ENCODE results near the gene PRKCE.
A peak's percentile ranks its signal among the peaks of the same experiment; 100 is the strongest.

The PRKCE gene

GRCh38 chr2:45938649-45939511, 287.4 kb downstream of the PRKCE start:
- H3K36me3 ChIP-seq (ENCODE audit: control insufficient read depth, insufficient read depth, low read length): no peaks in the 10 kb centered on the region
- H4K8ac ChIP-seq (ENCODE audit: low read depth, low read length): no peak overlapping the region
- no peak overlapping the region for H2BK5ac ChIP-seq (ENCODE audit: low read length)
- WGBS (ENCODE audit: extremely low coverage, insufficient coverage, low lambda C conversion rate): no CpG with 5 or more reads among the region's 13 CpGs
- H3K4me2 ChIP-seq (ENCODE audit: low read length): no peak overlapping the region
- H3K56ac ChIP-seq (ENCODE audit: low read length): peak overlapping the region; percentile 27
- H3K4me3 ChIP-seq (ENCODE audit: low read length): no peak overlapping the region
- H3K9ac ChIP-seq (ENCODE audit: low read length): no peak overlapping the region
- H3K4ac ChIP-seq (ENCODE audit: low read depth, low read length): no peak overlapping the region
- no peak overlapping the region for H3K27ac ChIP-seq (ENCODE audit: low read depth, low read length)
- no peak overlapping the region for H2AK5ac ChIP-seq (ENCODE audit: low read length)
- no peak overlapping the region for H2BK120ac ChIP-seq (ENCODE audit: low read depth, low read length)
- no peaks in the 10 kb centered on the region for H3K79me1 ChIP-seq (ENCODE audit: low read length)
- no peaks in the 10 kb centered on the region for H3K79me2 ChIP-seq (ENCODE audit: control insufficient read depth, insufficient read depth, low read length)
- H3K18ac ChIP-seq (ENCODE audit: low read length): no peak overlapping the region
- peak; percentile 88 for DNase-seq
- H4K5ac ChIP-seq (ENCODE audit: low read length): no peak overlapping the region
- no peaks in the 10 kb centered on the region for H3K27me3 ChIP-seq (ENCODE audit: insufficient read depth, low read length, poor library complexity)
- no peaks in the 10 kb centered on the region for H3K4me1 ChIP-seq (ENCODE audit: control insufficient read depth, low read depth, low read length)
- no peak overlapping the region for H2BK15ac ChIP-seq (replicated peaks; ENCODE audit: low read depth)
- no peak overlapping the region for H3K23ac ChIP-seq (ENCODE audit: low read length)

- Histone ChIP-seq H3K4me3 (ENCODE audit: low read length) (no peak overlapping the region), H3K36me3 (ENCODE audit: control insufficient read depth, insufficient read depth, low read length) (no peaks in the 10 kb centered on the region), H3K4ac (ENCODE audit: low read depth, low read length) (no peak overlapping the region), H2AK5ac (ENCODE audit: low read length) (no peak overlapping the region), H4K8ac (ENCODE audit: low read depth, low read length) (no peak overlapping the region), H3K56ac (ENCODE audit: low read length) (no peak overlapping the region), H4K5ac (ENCODE audit: low read length) (no peak overlapping the region), H3K18ac (ENCODE audit: low read length) (no peak overlapping the region), H3K23ac (ENCODE audit: low read length) (no peak overlapping the region), H3K27me3 (ENCODE audit: insufficient read depth, low read length, poor library complexity) (no peaks in the 10 kb centered on the region), H3K79me1 (ENCODE audit: low read length) (no peaks in the 10 kb centered on the region), H2BK5ac (ENCODE audit: low read length) (no peak overlapping the region), H3K79me2 (ENCODE audit: control insufficient read depth, insufficient read depth, low read length) (no peaks in the 10 kb centered on the region), H3K4me1 (ENCODE audit: control insufficient read depth, low read depth, low read length) (no peaks in the 10 kb centered on the region), H2BK120ac (ENCODE audit: low read depth, low read length) (no peak overlapping the region), H3K27ac (ENCODE audit: low read depth, low read length) (no peak overlapping the region), H2BK15ac (replicated peaks; ENCODE audit: low read depth) (no peak overlapping the region), H3K9ac (ENCODE audit: low read length) (no peak overlapping the region), H3K4me2 (ENCODE audit: low read length) (no peak overlapping the region)
- no peak for DNase-seq
- WGBS (ENCODE audit: extremely low coverage, insufficient coverage, low lambda C conversion rate): no CpG with 5 or more reads among the region's 6 CpGs
Measured at GRCh38 chr2:45941531-45942236, 290.2 kb downstream of the PRKCE start.

GRCh38 chr2:45942237-45942738, 290.8 kb downstream of the PRKCE start:
- Histone ChIP-seq H3K4me1 (ENCODE audit: control insufficient read depth, low read depth, low read length) (no peaks in the 10 kb centered on the region), H3K36me3 (ENCODE audit: control insufficient read depth, insufficient read depth, low read length) (no peaks in the 10 kb centered on the region), H3K4me2 (ENCODE audit: low read length) (no peak overlapping the region), H3K27ac (ENCODE audit: low read depth, low read length) (no peak overlapping the region), H3K79me2 (ENCODE audit: control insufficient read depth, insufficient read depth, low read length) (no peaks in the 10 kb centered on the region), H3K4me3 (ENCODE audit: low read length) (no peak overlapping the region), H3K18ac (ENCODE audit: low read length) (no peak overlapping the region), H4K5ac (ENCODE audit: low read length) (no peak overlapping the region), H2BK5ac (ENCODE audit: low read length) (no peak overlapping the region), H3K23ac (ENCODE audit: low read length) (no peak overlapping the region), H3K4ac (ENCODE audit: low read depth, low read length) (no peak overlapping the region), H2BK15ac (replicated peaks; ENCODE audit: low read depth) (no peak overlapping the region), H4K8ac (ENCODE audit: low read depth, low read length) (no peak overlapping the region), H3K9ac (ENCODE audit: low read length) (no peak overlapping the region), H3K27me3 (ENCODE audit: insufficient read depth, low read length, poor library complexity) (no peaks in the 10 kb centered on the region), H2AK5ac (ENCODE audit: low read length) (no peak overlapping the region), H2BK120ac (ENCODE audit: low read depth, low read length) (no peak overlapping the region), H3K56ac (ENCODE audit: low read length) (no peak overlapping the region), H3K79me1 (ENCODE audit: low read length) (no peaks in the 10 kb centered on the region)
- no peak for DNase-seq
- WGBS (ENCODE audit: extremely low coverage, insufficient coverage, low lambda C conversion rate): no CpG with 5 or more reads among the region's 9 CpGs

GRCh38 chr2:45943219-45944044, 292.0 kb downstream of the PRKCE start:
- no CpG with 5 or more reads among the region's 14 CpGs for WGBS (ENCODE audit: extremely low coverage, insufficient coverage, low lambda C conversion rate)

GRCh38 chr2:45944074-45944473, 292.6 kb downstream of the PRKCE start:
- H3K79me1 ChIP-seq (ENCODE audit: low read length): no peaks in the 10 kb centered on the region
- H3K4me1 ChIP-seq (ENCODE audit: control insufficient read depth, low read depth, low read length): no peaks in the 10 kb centered on the region
- no peak overlapping the region for H2BK15ac ChIP-seq (replicated peaks; ENCODE audit: low read depth)
- H3K4me2 ChIP-seq (ENCODE audit: low read length): no peak overlapping the region
- H3K36me3 ChIP-seq (ENCODE audit: control insufficient read depth, insufficient read depth, low read length): no peaks in the 10 kb centered on the region
- no peak overlapping the region for H2AK5ac ChIP-seq (ENCODE audit: low read length)
- no peaks in the 10 kb centered on the region for H3K27me3 ChIP-seq (ENCODE audit: insufficient read depth, low read length, poor library complexity)
- no peak overlapping the region for H2BK5ac ChIP-seq (ENCODE audit: low read length)
- no peak overlapping the region for H3K9ac ChIP-seq (ENCODE audit: low read length)
- H3K27ac ChIP-seq (ENCODE audit: low read depth, low read length): no peak overlapping the region
- H3K4me3 ChIP-seq (ENCODE audit: low read length): no peak overlapping the region
- no peaks in the 10 kb centered on the region for H3K79me2 ChIP-seq (ENCODE audit: control insufficient read depth, insufficient read depth, low read length)
- no peak overlapping the region for H4K5ac ChIP-seq (ENCODE audit: low read length)
- H2BK120ac ChIP-seq (ENCODE audit: low read depth, low read length): no peak overlapping the region
- H3K23ac ChIP-seq (ENCODE audit: low read length): no peak overlapping the region
- WGBS (ENCODE audit: extremely low coverage, insufficient coverage, low lambda C conversion rate): no CpG with 5 or more reads among the region's 6 CpGs
- H3K56ac ChIP-seq (ENCODE audit: low read length): no peak overlapping the region
- H3K18ac ChIP-seq (ENCODE audit: low read length): no peak overlapping the region
- no peak overlapping the region for H3K4ac ChIP-seq (ENCODE audit: low read depth, low read length)
- peak; percentile 58 for DNase-seq
- no peak overlapping the region for H4K8ac ChIP-seq (ENCODE audit: low read depth, low read length)

More at GRCh38 chr2:45943219-45944044, 292.0 kb downstream of the PRKCE start:
- Histone ChIP-seq H3K36me3 (ENCODE audit: control insufficient read depth, insufficient read depth, low read length) (no peaks in the 10 kb centered on the region), H3K4me2 (ENCODE audit: low read length) (no peak overlapping the region), H3K9ac (ENCODE audit: low read length) (no peak overlapping the region), H3K79me2 (ENCODE audit: control insufficient read depth, insufficient read depth, low read length) (no peaks in the 10 kb centered on the region), H4K5ac (ENCODE audit: low read length) (no peak overlapping the region), H3K23ac (ENCODE audit: low read length) (no peak overlapping the region), H2BK15ac (replicated peaks; ENCODE audit: low read depth) (no peak overlapping the region), H2BK120ac (ENCODE audit: low read depth, low read length) (no peak overlapping the region), H2BK5ac (ENCODE audit: low read length) (no peak overlapping the region), H2AK5ac (ENCODE audit: low read length) (no peak overlapping the region), H3K4me1 (ENCODE audit: control insufficient read depth, low read depth, low read length) (no peaks in the 10 kb centered on the region), H3K79me1 (ENCODE audit: low read length) (no peaks in the 10 kb centered on the region), H3K18ac (ENCODE audit: low read length) (no peak overlapping the region), H3K56ac (ENCODE audit: low read length) (no peak overlapping the region), H3K4ac (ENCODE audit: low read depth, low read length) (no peak overlapping the region), H3K27ac (ENCODE audit: low read depth, low read length) (no peak overlapping the region), H4K8ac (ENCODE audit: low read depth, low read length) (no peak overlapping the region), H3K4me3 (ENCODE audit: low read length) (no peak overlapping the region), H3K27me3 (ENCODE audit: insufficient read depth, low read length, poor library complexity) (no peaks in the 10 kb centered on the region)
- DNase-seq: no peak
